ENCODE measurements around the gene COLEC11. TPM values are rescaled to one million over a fixed set of nuclear protein-coding genes. Genes with fewer than 3 reads are reported as not detected.

Gene COLEC11
- total RNA-seq, 1 experiment from 2014 or later: 1.3 TPM

GRCh38 chr2:3645745-3646389, 51.0 kb downstream of the COLEC11 start:
- TF ChIP-seq NFYB (CRISPR knock-in tag; conservative IDR thresholded peaks at IDR 0.05; ENCODE audit: low read depth) (no peak), ZNF219 (CRISPR knock-in tag; IDR thresholded peaks at IDR 0.05; ENCODE audit: borderline replicate concordance) (no peak), ZNF232 (CRISPR knock-in tag; IDR thresholded peaks at IDR 0.05) (no peak), STAT6 (CRISPR knock-in tag; conservative IDR thresholded peaks at IDR 0.05; ENCODE audit: low read depth) (no peak), MLX (CRISPR knock-in tag; IDR thresholded peaks at IDR 0.05) (no peak), JUN (CRISPR knock-in tag; IDR thresholded peaks at IDR 0.05) (no peak), ZNF512 (CRISPR knock-in tag; IDR thresholded peaks at IDR 0.05; ENCODE audit: borderline replicate concordance) (no peak), ZBTB21 (CRISPR knock-in tag; IDR thresholded peaks at IDR 0.05; ENCODE audit: borderline replicate concordance) (no peak), ZNF317 (CRISPR knock-in tag; IDR thresholded peaks at IDR 0.05; ENCODE audit: borderline replicate concordance, low read depth) (no peak), USF1 (CRISPR knock-in tag; IDR thresholded peaks at IDR 0.05) (no peak), CDX4 (CRISPR knock-in tag; IDR thresholded peaks at IDR 0.05; ENCODE audit: borderline replicate concordance) (no peak), PRRX2 (CRISPR knock-in tag; IDR thresholded peaks at IDR 0.05) (no peak), IRF2 (CRISPR knock-in tag; IDR thresholded peaks at IDR 0.05; ENCODE audit: borderline replicate concordance, low read depth) (no peak), TEAD1 (CRISPR knock-in tag; IDR thresholded peaks at IDR 0.05) (no peak)
- 0 out of 2 replicates have a peak, but pooled peaks cover 1% of the 10 kb centered on the region for H3K4me1 Mint-ChIP-seq
- ChIA-PET CTCF (no interaction called here), POLR2A (no interaction called here)
- no peaks in the 10 kb centered on the region for H3K27me3 Mint-ChIP-seq (ENCODE audit: low read depth)
- no peaks in the 10 kb centered on the region for H3K36me3 Mint-ChIP-seq
- H3K4me3 Mint-ChIP-seq: no peak overlapping the region
- no peaks in the 10 kb centered on the region for H3K9me3 Mint-ChIP-seq
- ATAC-seq: no peak
- no peak for DNase-seq (ENCODE audit: low spot score)
- H3K27ac Mint-ChIP-seq: no peak overlapping the region

GRCh38 chr2:3646446-3646845, 51.5 kb downstream of the COLEC11 start:
- Mint-ChIP-seq H3K27ac (no peak overlapping the region), H3K4me3 (no peak overlapping the region), H3K4me1 (peaks cover 4% of the 10 kb centered on the region), H3K36me3 (no peaks in the 10 kb centered on the region), H3K9me3 (no peaks in the 10 kb centered on the region), H3K27me3 (ENCODE audit: low read depth) (peaks cover 2% of the 10 kb centered on the region)
- ATAC-seq (no peak), DNase-seq (ENCODE audit: low spot score) (no peak)
- POLR2A ChIA-PET: no interaction called here
- CTCF ChIA-PET: no interaction called here
- TF ChIP-seq NFYB (CRISPR knock-in tag; conservative IDR thresholded peaks at IDR 0.05; ENCODE audit: low read depth) (no peak), KAT7 (CRISPR knock-in tag; IDR thresholded peaks at IDR 0.05; ENCODE audit: borderline replicate concordance) (no peak), CTCF (IDR thresholded peaks at IDR 0.05) (no peak), ZBTB43 (CRISPR knock-in tag; IDR thresholded peaks at IDR 0.05) (no peak), NR3C1 (CRISPR knock-in tag; conservative IDR thresholded peaks at IDR 0.05; ENCODE audit: low read depth) (no peak), NFE2L1 (CRISPR knock-in tag; IDR thresholded peaks at IDR 0.05) (no peak), ZNF671 (CRISPR knock-in tag; IDR thresholded peaks at IDR 0.05) (no peak), RELA (CRISPR knock-in tag; IDR thresholded peaks at IDR 0.05; ENCODE audit: borderline replicate concordance) (no peak), ZNF317 (CRISPR knock-in tag; IDR thresholded peaks at IDR 0.05; ENCODE audit: borderline replicate concordance, low read depth) (no peak), ERG (CRISPR knock-in tag; IDR thresholded peaks at IDR 0.05) (no peak), ZNF416 (CRISPR knock-in tag; IDR thresholded peaks at IDR 0.05) (no peak), FOXK1 (CRISPR knock-in tag; IDR thresholded peaks at IDR 0.05) (no peak)
